IMR-90 (cell line): ENCODE results near the gene FGR.

Source experiments
- CTCF ChIP-seq: conservative IDR thresholded peaks from 2 replicates; pipeline ENCODE4 v1.5.1; 2012; ENCODE audit warnings: mild to moderate bottlenecking, low read depth, low read length, improper control_type of control experiment
- POLR2A ChIP-seq: IDR thresholded peaks from 2 replicates; pipeline ENCODE4 v1.6.1; 2012; ENCODE audit warnings: mild to moderate bottlenecking, low read depth, low read length
- RFX5 ChIP-seq: IDR thresholded peaks from 2 replicates; pipeline ENCODE4 v1.8.0; 2012; ENCODE audit warnings: low read depth, mild to moderate bottlenecking, low read length, moderate library complexity

GRCh38 chr1:27593678-27594563, 41.1 kb downstream of the FGR start:
- TF ChIP-seq RFX5 (no peak), POLR2A (no peak), CTCF (no peak)
